Liver (tissue), 3 donors: ENCODE measurements around the gene DDX20.

Experiments used
- GABPA ChIP-seq, 2 donors: IDR thresholded peaks in 1 of 2; conservative IDR thresholded peaks in 1 of 2; 2 replicates each; pipeline ENCODE4 v1.6.1; 2016; ENCODE audit warnings: antibody characterized with exemption in 2 of 2, mild to moderate bottlenecking in 1 of 2, moderate library complexity in 1 of 2
- JUND ChIP-seq, 2 donors: IDR thresholded peaks; 2 replicates each; pipeline ENCODE4 v1.6.1; 2016; ENCODE audit warnings: antibody characterized with exemption in 2 of 2
- RAD21 ChIP-seq, 2 donors: IDR thresholded peaks; 2 replicates each; pipeline ENCODE4 v1.6.1; 2016; ENCODE audit warnings: antibody characterized with exemption in 2 of 2, mild to moderate bottlenecking in 2 of 2
- SP1 ChIP-seq: IDR thresholded peaks from 2 replicates; pipeline ENCODE4 v1.6.1; 2018; ENCODE audit warnings: antibody characterized with exemption, mild to moderate bottlenecking
- TAF1 ChIP-seq: conservative IDR thresholded peaks from 2 replicates; pipeline ENCODE4 v1.6.1; 2016; ENCODE audit warnings: antibody characterized with exemption, mild to moderate bottlenecking
- TF ChIP-seq, protein P1 (sequence below): fragments of 150-350 bp; IDR thresholded peaks from 2 replicates; pipeline ENCODE4 v1.5.1; 2017; ENCODE audit warnings: improper control_type of control experiment, low read depth, low read length; ENCODE audit not compliant: missing input control
- TF ChIP-seq, protein P2 (sequence below): IDR thresholded peaks from 2 replicates; pipeline ENCODE4 v1.6.1; 2016; ENCODE audit warnings: antibody characterized with exemption
- TF ChIP-seq, protein P3 (sequence below): IDR thresholded peaks from 2 replicates; pipeline ENCODE4 v1.6.1; 2016; ENCODE audit warnings: antibody characterized with exemption
- donor health status: healthy.
- donor health status: healthy.

DNA sequence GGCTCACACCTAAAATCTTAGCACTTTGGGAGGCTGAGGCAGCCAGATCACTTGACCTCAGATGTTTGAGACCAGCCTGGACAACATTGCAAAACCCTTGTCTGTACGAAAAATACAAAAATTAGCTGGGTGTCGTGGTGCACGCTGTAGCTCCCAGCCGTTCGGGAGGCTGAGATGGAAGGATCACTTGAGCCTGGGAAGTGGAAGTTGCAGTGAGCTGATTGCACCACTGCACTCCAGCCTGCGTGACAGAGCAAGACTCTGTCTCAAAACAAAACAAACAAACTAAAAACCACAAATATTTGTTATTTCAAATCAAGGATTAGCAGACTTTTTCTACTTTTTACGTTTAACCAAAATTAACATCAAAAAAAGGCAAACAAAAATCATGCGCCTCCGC is 47.8 kb upstream of the DDX20 start:
- no peak for TF ChIP-seq GABPA (IDR thresholded peaks at IDR 0.05 in 1 of 2, conservative IDR thresholded peaks at IDR 0.05 in 1 of 2)
- TF ChIP-seq TAF1, result no peak
- no peak for TF ChIP-seq SP1
- TF ChIP-seq RAD21 (IDR thresholded peaks at IDR 0.05), result no peak
- TF ChIP-seq, protein P1, sequence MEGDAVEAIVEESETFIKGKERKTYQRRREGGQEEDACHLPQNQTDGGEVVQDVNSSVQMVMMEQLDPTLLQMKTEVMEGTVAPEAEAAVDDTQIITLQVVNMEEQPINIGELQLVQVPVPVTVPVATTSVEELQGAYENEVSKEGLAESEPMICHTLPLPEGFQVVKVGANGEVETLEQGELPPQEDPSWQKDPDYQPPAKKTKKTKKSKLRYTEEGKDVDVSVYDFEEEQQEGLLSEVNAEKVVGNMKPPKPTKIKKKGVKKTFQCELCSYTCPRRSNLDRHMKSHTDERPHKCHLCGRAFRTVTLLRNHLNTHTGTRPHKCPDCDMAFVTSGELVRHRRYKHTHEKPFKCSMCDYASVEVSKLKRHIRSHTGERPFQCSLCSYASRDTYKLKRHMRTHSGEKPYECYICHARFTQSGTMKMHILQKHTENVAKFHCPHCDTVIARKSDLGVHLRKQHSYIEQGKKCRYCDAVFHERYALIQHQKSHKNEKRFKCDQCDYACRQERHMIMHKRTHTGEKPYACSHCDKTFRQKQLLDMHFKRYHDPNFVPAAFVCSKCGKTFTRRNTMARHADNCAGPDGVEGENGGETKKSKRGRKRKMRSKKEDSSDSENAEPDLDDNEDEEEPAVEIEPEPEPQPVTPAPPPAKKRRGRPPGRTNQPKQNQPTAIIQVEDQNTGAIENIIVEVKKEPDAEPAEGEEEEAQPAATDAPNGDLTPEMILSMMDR, result no peak
- no peak for TF ChIP-seq JUND (IDR thresholded peaks at IDR 0.05)
- TF ChIP-seq, protein P2, sequence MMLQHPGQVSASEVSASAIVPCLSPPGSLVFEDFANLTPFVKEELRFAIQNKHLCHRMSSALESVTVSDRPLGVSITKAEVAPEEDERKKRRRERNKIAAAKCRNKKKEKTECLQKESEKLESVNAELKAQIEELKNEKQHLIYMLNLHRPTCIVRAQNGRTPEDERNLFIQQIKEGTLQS, result no peak
- TF ChIP-seq, protein P3, sequence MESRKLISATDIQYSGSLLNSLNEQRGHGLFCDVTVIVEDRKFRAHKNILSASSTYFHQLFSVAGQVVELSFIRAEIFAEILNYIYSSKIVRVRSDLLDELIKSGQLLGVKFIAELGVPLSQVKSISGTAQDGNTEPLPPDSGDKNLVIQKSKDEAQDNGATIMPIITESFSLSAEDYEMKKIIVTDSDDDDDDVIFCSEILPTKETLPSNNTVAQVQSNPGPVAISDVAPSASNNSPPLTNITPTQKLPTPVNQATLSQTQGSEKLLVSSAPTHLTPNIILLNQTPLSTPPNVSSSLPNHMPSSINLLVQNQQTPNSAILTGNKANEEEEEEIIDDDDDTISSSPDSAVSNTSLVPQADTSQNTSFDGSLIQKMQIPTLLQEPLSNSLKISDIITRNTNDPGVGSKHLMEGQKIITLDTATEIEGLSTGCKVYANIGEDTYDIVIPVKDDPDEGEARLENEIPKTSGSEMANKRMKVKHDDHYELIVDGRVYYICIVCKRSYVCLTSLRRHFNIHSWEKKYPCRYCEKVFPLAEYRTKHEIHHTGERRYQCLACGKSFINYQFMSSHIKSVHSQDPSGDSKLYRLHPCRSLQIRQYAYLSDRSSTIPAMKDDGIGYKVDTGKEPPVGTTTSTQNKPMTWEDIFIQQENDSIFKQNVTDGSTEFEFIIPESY, result no peak
